VCaP (cell line): ENCODE measurements around the gene USP22.

Source experiments
- H3K27ac ChIP-seq: fragments of 450-650 bp; 2 replicates; pipeline ENCODE4 v1.5.1; 2017
- TF ChIP-seq, protein P1 (sequence below): fragments of 450-650 bp; conservative IDR thresholded peaks from 2 replicates; pipeline ENCODE4 v1.5.1; 2017; ENCODE audit warnings: mild to moderate bottlenecking, moderate library complexity

Gene USP22

DNA sequence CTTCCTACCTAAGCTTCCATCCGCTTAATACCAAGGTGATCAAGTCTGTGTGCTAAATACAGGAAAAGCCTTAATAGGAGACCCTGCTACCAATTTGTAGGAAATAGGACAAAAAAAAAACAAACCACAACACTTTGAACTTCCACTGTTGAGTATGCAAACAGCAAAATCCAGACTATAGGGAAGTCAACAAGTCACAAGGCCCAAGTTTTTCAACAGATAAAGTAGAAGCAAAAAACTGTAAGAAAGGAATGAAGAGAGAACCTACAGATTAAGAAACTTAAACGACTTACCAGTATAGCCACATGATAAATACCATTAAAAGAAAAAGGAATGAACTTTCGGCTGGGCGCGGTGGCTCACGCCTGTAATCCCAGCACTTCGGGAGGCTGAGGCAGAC is 7.4 kb downstream of the USP22 start:
- H3K27ac ChIP-seq, result no peak overlapping the region
- TF ChIP-seq, protein P1, sequence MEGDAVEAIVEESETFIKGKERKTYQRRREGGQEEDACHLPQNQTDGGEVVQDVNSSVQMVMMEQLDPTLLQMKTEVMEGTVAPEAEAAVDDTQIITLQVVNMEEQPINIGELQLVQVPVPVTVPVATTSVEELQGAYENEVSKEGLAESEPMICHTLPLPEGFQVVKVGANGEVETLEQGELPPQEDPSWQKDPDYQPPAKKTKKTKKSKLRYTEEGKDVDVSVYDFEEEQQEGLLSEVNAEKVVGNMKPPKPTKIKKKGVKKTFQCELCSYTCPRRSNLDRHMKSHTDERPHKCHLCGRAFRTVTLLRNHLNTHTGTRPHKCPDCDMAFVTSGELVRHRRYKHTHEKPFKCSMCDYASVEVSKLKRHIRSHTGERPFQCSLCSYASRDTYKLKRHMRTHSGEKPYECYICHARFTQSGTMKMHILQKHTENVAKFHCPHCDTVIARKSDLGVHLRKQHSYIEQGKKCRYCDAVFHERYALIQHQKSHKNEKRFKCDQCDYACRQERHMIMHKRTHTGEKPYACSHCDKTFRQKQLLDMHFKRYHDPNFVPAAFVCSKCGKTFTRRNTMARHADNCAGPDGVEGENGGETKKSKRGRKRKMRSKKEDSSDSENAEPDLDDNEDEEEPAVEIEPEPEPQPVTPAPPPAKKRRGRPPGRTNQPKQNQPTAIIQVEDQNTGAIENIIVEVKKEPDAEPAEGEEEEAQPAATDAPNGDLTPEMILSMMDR, result no peak

DNA sequence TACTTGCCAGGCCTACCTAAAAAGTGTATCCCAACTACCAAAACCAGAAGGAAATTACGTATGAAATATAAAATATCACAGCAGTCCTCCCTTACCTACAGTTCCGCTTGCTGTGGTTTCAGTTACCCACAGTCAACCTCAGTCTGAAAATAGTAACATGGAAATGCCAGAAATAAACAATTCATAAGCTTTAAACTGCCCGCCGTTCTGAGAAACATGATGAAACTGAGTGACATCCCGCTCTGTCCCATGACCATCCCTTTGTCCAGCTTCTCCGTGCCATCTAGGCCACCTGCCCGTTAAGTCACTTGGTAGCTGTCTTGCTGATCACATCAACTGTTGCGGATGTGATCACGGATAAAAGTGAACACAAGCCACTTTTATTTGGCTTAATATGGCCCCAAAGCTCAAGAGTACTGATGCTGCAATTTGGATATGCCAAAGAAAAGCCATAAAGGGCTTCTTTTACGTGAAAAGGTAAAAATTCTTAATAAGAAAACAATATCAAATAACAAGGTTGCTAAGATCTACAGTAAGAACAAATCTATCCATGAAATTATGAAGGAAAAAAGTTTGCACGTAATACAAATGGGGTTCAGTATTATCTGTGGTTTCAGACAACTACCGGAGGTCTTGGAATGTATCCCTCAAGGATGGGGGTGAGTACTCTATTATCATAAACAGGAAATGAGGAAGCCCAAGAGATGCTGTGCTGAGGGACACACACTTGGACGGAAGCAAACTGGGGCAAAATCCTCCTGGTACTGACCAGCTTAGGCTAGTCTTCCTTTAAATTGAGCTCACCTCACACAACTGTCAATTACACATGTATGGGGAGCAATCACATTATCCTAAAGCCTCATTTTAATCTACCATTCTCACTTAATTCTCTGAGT is 8.2 kb downstream of the USP22 start:
- TF ChIP-seq, protein P1, result no peak
- H3K27ac ChIP-seq, result no peak overlapping the region

DNA sequence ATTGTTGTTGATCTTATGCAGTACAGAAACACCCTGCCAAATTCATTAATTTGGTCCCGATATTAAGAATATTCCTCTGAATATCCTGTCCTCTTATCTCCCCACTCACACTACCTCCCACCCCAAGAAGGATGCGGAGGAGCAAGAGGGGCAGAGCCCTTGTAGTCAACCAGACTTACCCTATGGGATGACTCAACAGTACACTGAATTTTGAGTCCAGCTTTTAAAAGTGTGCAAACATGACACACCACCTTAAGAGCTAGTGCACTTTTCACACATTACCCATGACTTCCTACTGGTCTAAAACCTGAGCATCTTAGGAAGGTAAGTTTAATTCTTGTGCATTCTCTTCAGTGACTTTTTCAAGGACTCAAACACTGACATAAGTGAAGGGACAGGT is 9.5 kb downstream of the USP22 start:
- TF ChIP-seq, protein P1, result no peak
- H3K27ac ChIP-seq, result no peak overlapping the region

DNA sequence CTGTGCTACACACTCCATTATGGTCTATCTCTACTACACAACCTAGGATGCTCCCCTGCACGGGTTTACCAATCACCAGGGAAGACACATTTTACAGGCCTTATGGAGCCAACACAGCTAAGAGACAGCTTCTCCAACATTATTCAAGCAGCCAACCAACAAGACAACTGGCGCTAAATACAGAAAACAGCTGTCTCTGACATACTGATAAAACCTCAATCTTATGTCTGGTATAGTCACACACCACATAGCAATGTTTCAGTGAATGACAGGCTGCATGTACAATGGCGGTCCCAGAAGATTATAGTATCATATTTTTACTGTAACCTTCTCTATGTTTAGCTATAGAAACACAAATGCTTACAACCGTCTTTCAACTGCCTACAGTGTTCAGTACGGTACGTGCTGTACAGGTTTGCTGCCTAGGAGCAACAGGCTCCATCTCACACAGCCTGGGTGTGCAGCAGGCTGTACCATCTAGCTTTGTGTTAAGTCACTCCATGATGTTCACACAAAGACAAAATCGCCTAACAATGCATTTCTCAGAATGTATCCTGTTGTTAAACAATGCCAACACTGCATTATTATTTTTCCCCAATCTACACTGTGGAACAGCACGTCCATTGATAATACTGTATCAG is 10.9 kb downstream of the USP22 start:
- H3K27ac ChIP-seq, result no peak overlapping the region

DNA sequence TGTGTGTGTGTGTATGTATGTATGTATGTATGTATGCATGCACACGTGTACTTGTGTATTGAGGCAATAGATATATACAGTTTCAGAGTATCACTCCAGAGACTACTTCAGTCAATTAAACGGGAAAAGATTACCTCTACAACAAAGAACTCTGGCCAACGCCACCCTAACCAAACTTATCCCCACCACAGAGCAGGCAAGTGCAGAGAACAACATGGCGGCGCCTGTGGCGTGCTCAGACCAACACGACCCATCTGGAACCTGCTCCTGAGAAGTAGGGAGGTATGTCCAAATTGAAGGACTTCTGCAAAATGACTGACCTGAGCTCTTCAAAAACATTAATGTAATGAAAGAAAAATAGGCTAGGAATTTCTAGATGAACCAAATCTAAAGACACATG is 12.4 kb downstream of the USP22 start:
- no peak overlapping the region for H3K27ac ChIP-seq
- TF ChIP-seq, protein P1, result no peak

More for the DNA sequence above, 10.9 kb downstream of the USP22 start:
- TF ChIP-seq, protein P1, result no peak

DNA sequence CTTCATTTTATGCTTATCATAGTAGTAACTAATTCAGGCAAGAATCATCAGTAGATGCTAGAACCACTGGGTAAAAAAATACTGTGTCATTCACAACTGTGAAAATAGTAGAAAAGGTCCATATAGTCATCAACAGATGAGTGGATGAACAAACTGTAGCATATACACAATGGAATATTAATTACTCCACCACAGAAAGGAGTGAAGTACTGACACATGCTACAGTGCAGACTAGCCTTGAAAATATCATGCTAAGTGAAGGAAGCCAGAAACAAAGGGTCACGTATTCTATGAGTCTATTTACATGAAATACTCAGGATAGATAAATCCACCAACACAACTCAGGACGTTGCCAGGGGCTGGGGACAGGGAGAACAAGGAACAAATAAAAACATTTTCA is 13.3 kb downstream of the USP22 start:
- TF ChIP-seq, protein P1, result no peak
- H3K27ac ChIP-seq, result no peak overlapping the region

DNA sequence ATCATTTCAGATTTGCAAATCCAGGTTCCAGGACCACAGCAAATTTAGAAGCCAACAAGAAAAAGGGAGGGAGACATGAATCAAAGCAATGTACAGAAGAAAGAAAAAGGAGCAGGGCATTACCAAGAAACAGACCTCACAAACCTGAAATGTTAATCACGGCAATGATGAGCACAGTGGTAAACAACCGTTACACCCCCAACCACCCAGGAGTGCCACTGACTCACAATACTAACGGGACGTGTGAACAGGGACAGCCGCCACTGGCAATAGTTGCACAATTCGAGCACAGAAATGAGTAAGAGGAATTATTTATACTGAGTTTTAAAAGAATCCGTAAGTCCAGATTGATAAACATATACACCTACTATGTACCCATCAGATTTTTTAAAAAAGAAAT is 13.8 kb downstream of the USP22 start:
- TF ChIP-seq, protein P1, result no peak
- no peak overlapping the region for H3K27ac ChIP-seq
